ENCODE results near the gene RBKS. TPM values are rescaled to one million over a fixed set of nuclear protein-coding genes. Genes with fewer than 3 reads are reported as not detected.

RBKS gene
- total RNA-seq, 1 experiment from 2014 or later = 0.54 TPM

GRCh38 chr2:27797841-27798240 is 92.3 kb downstream of the RBKS start:
- POLR2A ChIA-PET (ENCODE audit: low non-redundant PET) = no interaction called here
- DNase-seq (ENCODE audit: low spot score) = no peak
- CTCF ChIA-PET = no interaction called here
- Histone ChIP-seq H3K27ac (ENCODE audit: low read depth, low read length, poor library complexity, severe bottlenecking) (no peak overlapping the region), H3K9me3 (ENCODE audit: low read depth, low read length, poor library complexity, severe bottlenecking) (no peaks in the 10 kb centered on the region), H3K36me3 (ENCODE audit: insufficient read depth, low read length, poor library complexity, severe bottlenecking) (no peaks in the 10 kb centered on the region), H3K4me1 (ENCODE audit: insufficient read depth, low read length, poor library complexity, severe bottlenecking) (peaks cover 4% of the 10 kb centered on the region), H3K4me3 (ENCODE audit: low read depth, low read length, poor library complexity, severe bottlenecking) (no peak overlapping the region), H3K27me3 (replicated peaks; ENCODE audit: insufficient read depth, low read depth, low read length, poor library complexity) (no peaks in the 10 kb centered on the region)
- intact Hi-C loops (cut with micrococcal nuclease; ENCODE audit: unreplicated experiment) = no loop called here
- BruUV-seq (replicated peaks) = no TSS peak
- TF ChIP-seq CTCF (conservative IDR thresholded peaks at IDR 0.05; ENCODE audit: low read depth, low read length) (no peak), EZH2 (IDR thresholded peaks at IDR 0.05; ENCODE audit: borderline replicate concordance, low read depth, low read length, poor library complexity, severe bottlenecking) (no peak)

GRCh38 chr2:27796791-27797765 is 93.1 kb downstream of the RBKS start:
- POLR2A ChIA-PET (ENCODE audit: low non-redundant PET) = no interaction called here

GRCh38 chr2:27795868-27796277 is 94.3 kb downstream of the RBKS start:
- Histone ChIP-seq H3K27ac (ENCODE audit: low read depth, low read length, poor library complexity, severe bottlenecking) (no peak overlapping the region), H3K9me3 (ENCODE audit: low read depth, low read length, poor library complexity, severe bottlenecking) (no peaks in the 10 kb centered on the region), H3K4me3 (ENCODE audit: low read depth, low read length, poor library complexity, severe bottlenecking) (no peak overlapping the region), H3K36me3 (ENCODE audit: insufficient read depth, low read length, poor library complexity, severe bottlenecking) (no peaks in the 10 kb centered on the region), H3K4me1 (ENCODE audit: insufficient read depth, low read length, poor library complexity, severe bottlenecking) (peaks cover 4% of the 10 kb centered on the region), H3K27me3 (replicated peaks; ENCODE audit: insufficient read depth, low read depth, low read length, poor library complexity) (no peaks in the 10 kb centered on the region)
- BruUV-seq (replicated peaks) = no TSS peak
- no peak for TF ChIP-seq EZH2 (IDR thresholded peaks at IDR 0.05; ENCODE audit: borderline replicate concordance, low read depth, low read length, poor library complexity, severe bottlenecking)
- no peak for TF ChIP-seq CTCF (conservative IDR thresholded peaks at IDR 0.05; ENCODE audit: low read depth, low read length)
- no peak for DNase-seq (ENCODE audit: low spot score)
- ChIA-PET POLR2A (ENCODE audit: low non-redundant PET) (no interaction called here), CTCF (no interaction called here)
- intact Hi-C loops (cut with micrococcal nuclease; ENCODE audit: unreplicated experiment) = no loop called here

More at GRCh38 chr2:27796791-27797765, 93.1 kb downstream of the RBKS start:
- Histone ChIP-seq H3K27me3 (replicated peaks; ENCODE audit: insufficient read depth, low read depth, low read length, poor library complexity) (no peaks in the 10 kb centered on the region), H3K27ac (ENCODE audit: low read depth, low read length, poor library complexity, severe bottlenecking) (no peak overlapping the region), H3K4me1 (ENCODE audit: insufficient read depth, low read length, poor library complexity, severe bottlenecking) (peaks cover 4% of the 10 kb centered on the region), H3K4me3 (ENCODE audit: low read depth, low read length, poor library complexity, severe bottlenecking) (no peak overlapping the region), H3K36me3 (ENCODE audit: insufficient read depth, low read length, poor library complexity, severe bottlenecking) (no peaks in the 10 kb centered on the region), H3K9me3 (ENCODE audit: low read depth, low read length, poor library complexity, severe bottlenecking) (no peaks in the 10 kb centered on the region)
- no peak for DNase-seq (ENCODE audit: low spot score)
- TF ChIP-seq EZH2 (IDR thresholded peaks at IDR 0.05; ENCODE audit: borderline replicate concordance, low read depth, low read length, poor library complexity, severe bottlenecking) (no peak), CTCF (conservative IDR thresholded peaks at IDR 0.05; ENCODE audit: low read depth, low read length) (no peak)
- CTCF ChIA-PET = no interaction called here
- BruUV-seq (replicated peaks) = no TSS peak
- intact Hi-C loops (cut with micrococcal nuclease; ENCODE audit: unreplicated experiment) = no loop called here

Data from A673 (cell line).